CD14-positive monocyte (primary cell): ENCODE data around the gene MIF4GD. TPM values are rescaled to one million over a fixed set of nuclear protein-coding genes. Genes with fewer than 3 reads are reported as not detected.

Experiments used
- DNase-seq, 3 donors: peaks; one replicate each; pipeline ENCODE4 v3.0.0-alpha.2; 2011 to 2022
- H2AFZ ChIP-seq: 2 replicates; pipeline ENCODE4 v1.6.0; 2012; ENCODE audit warnings: mild to moderate bottlenecking, low read depth, low read length, inconsistent platforms; ENCODE audit not compliant: insufficient read depth, poor library complexity, severe bottlenecking
- H3K27ac ChIP-seq, 2 donors: 1 replicate in 1 of 2; 2 replicates in 1 of 2; pipeline ENCODE4 v1.5.1; 2012 to 2013; ENCODE audit warnings: low read length in 2 of 2, control low read depth in 1 of 2, inconsistent platforms in 1 of 2, low read depth in 1 of 2, mild to moderate bottlenecking in 1 of 2
- H3K27me3 ChIP-seq, 2 donors: one replicate each; pipeline versions ENCODE4 v1.6.0 to v1.6.1; 2011 to 2013; ENCODE audit warnings: low read length in 2 of 2; ENCODE audit not compliant: control insufficient read depth in 2 of 2, insufficient read depth in 2 of 2
- H3K36me3 ChIP-seq, 2 donors: replicated peaks in 1 of 2; 1 replicate in 1 of 2; 2 replicates in 1 of 2; pipeline versions ENCODE4 v1.5.1 to v1.6.1; 2012 to 2013; ENCODE audit warnings: low read length in 2 of 2, control low read depth in 1 of 2, inconsistent platforms in 1 of 2, mild to moderate bottlenecking in 1 of 2; ENCODE audit not compliant: insufficient read depth in 2 of 2, control insufficient read depth in 1 of 2
- H3K4me1 ChIP-seq, 2 donors: 1 replicate in 1 of 2; 2 replicates in 1 of 2; pipeline versions ENCODE4 v1.5.1 to v1.6.1; 2012 to 2013; ENCODE audit warnings: low read length in 2 of 2, control low read depth in 1 of 2, inconsistent platforms in 1 of 2, mild to moderate bottlenecking in 1 of 2, moderate library complexity in 1 of 2; ENCODE audit not compliant: insufficient read depth in 2 of 2, control insufficient read depth in 1 of 2
- H3K4me2 ChIP-seq: replicated peaks from 2 replicates; pipeline ENCODE3; 2012; ENCODE audit warnings: low read length, moderate library complexity, mild to moderate bottlenecking; ENCODE audit not compliant: poor library complexity, severe bottlenecking; ENCODE audit errors: extremely low read depth
- H3K4me3 ChIP-seq, 3 experiments: fragments of 200-600 bp in 1 of 3; sonication (generic) in 1 of 3; replicated peaks in 1 of 3; 1 replicate in 2 of 3; 2 replicates in 1 of 3; pipeline ENCODE4 v1.5.1; 2011 to 2013; ENCODE audit warnings: low read length in 3 of 3, mild to moderate bottlenecking in 3 of 3, control low read depth in 2 of 3, low read depth in 2 of 3, inconsistent platforms in 1 of 3, moderate library complexity in 1 of 3
- H3K79me2 ChIP-seq: 2 replicates; pipeline ENCODE4 v1.6.0; 2012; ENCODE audit warnings: mild to moderate bottlenecking, control low read depth, inconsistent platforms, low read length, moderate library complexity; ENCODE audit not compliant: insufficient read depth
- H3K9ac ChIP-seq: 2 replicates; pipeline ENCODE4 v1.6.0; 2017; ENCODE audit warnings: low read length, mild to moderate bottlenecking; ENCODE audit not compliant: insufficient read depth, poor library complexity, severe bottlenecking
- H3K9me3 ChIP-seq, 2 donors: replicated peaks in 1 of 2; 1 replicate in 1 of 2; 2 replicates in 1 of 2; pipeline versions ENCODE4 v1.5.1 to v1.6.1; 2012 to 2013; ENCODE audit warnings: low read length in 2 of 2, control low read depth in 1 of 2; ENCODE audit not compliant: control insufficient read depth in 1 of 2, insufficient read depth in 1 of 2
- H4K20me1 ChIP-seq: 2 replicates; pipeline ENCODE4 v1.6.0; 2012; ENCODE audit warnings: mild to moderate bottlenecking, low read length, control low read depth, moderate library complexity; ENCODE audit not compliant: insufficient read depth
- H3K27ac Mint-ChIP-seq, 7 donors: one replicate each; pipeline ENCODE4 v1.8.0; 2020; ENCODE audit warnings: mild to moderate bottlenecking in 7 of 7, mixed read lengths in 7 of 7, moderate library complexity in 6 of 7, inconsistent platforms in 2 of 7
- H3K27me3 Mint-ChIP-seq, 3 donors: one replicate each; pipeline ENCODE4 v1.8.0; 2021 to 2022; ENCODE audit warnings: low read depth in 3 of 3, mild to moderate bottlenecking in 3 of 3, mixed read lengths in 3 of 3, moderate library complexity in 3 of 3, inconsistent platforms in 1 of 3
- H3K36me3 Mint-ChIP-seq, 2 donors: one replicate each; pipeline ENCODE4 v1.8.0; 2020; ENCODE audit warnings: mixed read lengths in 2 of 2, inconsistent platforms in 1 of 2, mild to moderate bottlenecking in 1 of 2
- H3K4me1 Mint-ChIP-seq: one replicate; pipeline ENCODE4 v1.8.0; 2020; ENCODE audit warnings: mild to moderate bottlenecking, mixed read lengths
- H3K4me3 Mint-ChIP-seq, 2 donors: one replicate each; pipeline ENCODE4 v1.8.0; 2020; ENCODE audit warnings: mild to moderate bottlenecking in 2 of 2, mixed read lengths in 2 of 2, moderate library complexity in 1 of 2
- H3K9me3 Mint-ChIP-seq, 7 donors: one replicate each; pipeline ENCODE4 v1.8.0; 2020 to 2022; ENCODE audit warnings: mixed read lengths in 7 of 7, mild to moderate bottlenecking in 6 of 7, moderate library complexity in 6 of 7, inconsistent platforms in 2 of 7
- whole genome bisulfite sequencing: methylation state at CpG from one replicate; pipeline ENCODE4 v1.1.5; 2013; ENCODE audit warnings: missing lambda C conversion rate; ENCODE audit not compliant: insufficient coverage; 5-methylcytosine and 5-hydroxymethylcytosine counted together
- intact Hi-C, 2 donors: fragments of 100-400 bp; cut with micrococcal nuclease; formaldehyde crosslinking; loops; one replicate each; pipeline versions ENCODE4 v1.15.0 to v1.15.1; 2023
- polyA plus RNA-seq, 3 donors: library from polyadenylated mRNA; depleted of rRNA in 1 of 3; unstranded in 2 of 3; stranded (reverse) in 1 of 3; fragments of 300-500 nt in 2 of 3; fragments of >200 nt in 1 of 3; fragmentation: Illumina TruSeq in 2 of 3; gene quantifications; 1 replicate in 2 of 3; 2 replicates in 1 of 3; pipeline ENCODE4 v1.2.3, GENCODE V29; 2012 to 2021
- TF ChIP-seq, protein P1 (sequence below): fragments of 200-600 bp; IDR thresholded peaks from one replicate; pipeline ENCODE4 v1.8.0; 2022; ENCODE audit warnings: antibody characterized with exemption, mild to moderate bottlenecking

The MIF4GD gene
- polyA plus RNA-seq, 3 donors: 66.9 to 103 (median 80.6) TPM

DNA sequence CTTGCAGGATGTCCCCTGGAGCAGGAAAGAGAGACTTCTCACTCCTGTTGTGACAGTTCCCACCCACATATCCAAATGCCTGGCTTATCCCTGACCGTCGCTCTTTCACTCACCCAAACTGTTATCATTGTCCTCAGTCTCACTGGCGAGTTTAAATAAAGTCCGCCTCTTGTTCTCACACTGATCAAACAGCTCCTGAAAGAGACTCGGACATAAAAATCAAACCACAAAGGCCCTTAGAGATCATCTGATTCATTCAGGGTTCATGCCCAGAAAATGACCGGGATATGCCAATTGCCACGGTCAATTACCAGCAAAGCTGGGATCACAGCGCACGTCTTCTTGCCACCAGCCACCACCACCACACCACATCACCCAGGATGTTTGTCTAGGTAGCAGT is 29.5 kb downstream of the MIF4GD start:
- Histone ChIP-seq H4K20me1 (peaks cover 93% of the 10 kb centered on the region), H2AFZ (no peak overlapping the region), H3K9ac (no peak overlapping the region), H3K9me3 (no peaks in the 10 kb centered on the region), H3K4me2 (no peak overlapping the region), H3K4me3 (no peak overlapping the region), H3K27ac (peak overlapping the region in 1 of 2 donors; percentile 54), H3K27me3 (no peaks in the 10 kb centered on the region), H3K4me1 (peaks cover 34 to 43% of the 10 kb centered on the region in 2 donors), H3K79me2 (peaks cover 39% of the 10 kb centered on the region), H3K36me3 (peaks cover 92 to 100% of the 10 kb centered on the region in 2 donors)
- Mint-ChIP-seq H3K4me3 (no peak overlapping the region), H3K27me3 (peaks cover 0 to 2% (median 0%) of the 10 kb centered on the region in 3 donors), H3K9me3 (peaks cover 0 to 1% (median 0%) of the 10 kb centered on the region in 7 donors), H3K36me3 (peaks cover 87 to 99% of the 10 kb centered on the region in 2 donors), H3K4me1 (peaks cover 51% of the 10 kb centered on the region), H3K27ac (peak overlapping the region in 5 of 7 donors; percentile 2 to 82 (median 18))
- intact Hi-C loops: no loop called here
- 97% methylated on average over 9 of the region's 9 CpGs for WGBS
- no peak for DNase-seq
- TF ChIP-seq, protein P1, sequence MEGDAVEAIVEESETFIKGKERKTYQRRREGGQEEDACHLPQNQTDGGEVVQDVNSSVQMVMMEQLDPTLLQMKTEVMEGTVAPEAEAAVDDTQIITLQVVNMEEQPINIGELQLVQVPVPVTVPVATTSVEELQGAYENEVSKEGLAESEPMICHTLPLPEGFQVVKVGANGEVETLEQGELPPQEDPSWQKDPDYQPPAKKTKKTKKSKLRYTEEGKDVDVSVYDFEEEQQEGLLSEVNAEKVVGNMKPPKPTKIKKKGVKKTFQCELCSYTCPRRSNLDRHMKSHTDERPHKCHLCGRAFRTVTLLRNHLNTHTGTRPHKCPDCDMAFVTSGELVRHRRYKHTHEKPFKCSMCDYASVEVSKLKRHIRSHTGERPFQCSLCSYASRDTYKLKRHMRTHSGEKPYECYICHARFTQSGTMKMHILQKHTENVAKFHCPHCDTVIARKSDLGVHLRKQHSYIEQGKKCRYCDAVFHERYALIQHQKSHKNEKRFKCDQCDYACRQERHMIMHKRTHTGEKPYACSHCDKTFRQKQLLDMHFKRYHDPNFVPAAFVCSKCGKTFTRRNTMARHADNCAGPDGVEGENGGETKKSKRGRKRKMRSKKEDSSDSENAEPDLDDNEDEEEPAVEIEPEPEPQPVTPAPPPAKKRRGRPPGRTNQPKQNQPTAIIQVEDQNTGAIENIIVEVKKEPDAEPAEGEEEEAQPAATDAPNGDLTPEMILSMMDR: no peak

DNA sequence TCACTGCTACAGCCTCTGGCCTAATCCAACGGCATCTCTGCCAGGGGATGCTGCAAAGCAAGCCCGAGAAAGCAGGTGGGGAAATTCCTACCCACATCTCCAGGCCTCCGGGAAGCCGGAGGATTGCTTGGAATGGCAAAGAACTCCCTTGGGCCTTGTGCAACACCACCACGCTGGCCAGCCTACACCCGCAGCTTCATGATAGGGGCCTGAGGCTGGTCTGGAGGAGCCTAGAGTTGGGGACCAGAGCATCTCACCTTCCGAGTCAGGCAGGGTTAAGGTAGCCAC is 29.9 kb downstream of the MIF4GD start:
- peak overlapping the region in 1 of 7 donors; percentile 19 for H3K27ac Mint-ChIP-seq
- H3K4me1 ChIP-seq: peaks cover 34 to 41% of the 10 kb centered on the region in 2 donors
- peaks cover 89% of the 10 kb centered on the region for H4K20me1 ChIP-seq
- TF ChIP-seq, protein P1: no peak
- DNase-seq: no peak
- peaks cover 0 to 2% (median 0%) of the 10 kb centered on the region in 3 donors for H3K27me3 Mint-ChIP-seq
- H3K36me3 ChIP-seq: peaks cover 92 to 100% of the 10 kb centered on the region in 2 donors
- intact Hi-C loops: no loop called here
- no peak overlapping the region for H3K27ac ChIP-seq
- no peak overlapping the region for H3K9ac ChIP-seq
- H3K9me3 Mint-ChIP-seq: peaks cover 0 to 1% (median 0%) of the 10 kb centered on the region in 7 donors
- H3K9me3 ChIP-seq: no peaks in the 10 kb centered on the region
- H3K4me2 ChIP-seq: no peak overlapping the region
- 92% methylated on average over 2 of the region's 7 CpGs for WGBS
- peaks cover 49% of the 10 kb centered on the region for H3K4me1 Mint-ChIP-seq
- H3K4me3 Mint-ChIP-seq: no peak overlapping the region
- H2AFZ ChIP-seq: no peak overlapping the region
- peaks cover 86 to 99% of the 10 kb centered on the region in 2 donors for H3K36me3 Mint-ChIP-seq
- no peak overlapping the region for H3K4me3 ChIP-seq
- peaks cover 35% of the 10 kb centered on the region for H3K79me2 ChIP-seq
- H3K27me3 ChIP-seq: no peaks in the 10 kb centered on the region
